Fibroblast of lung (primary cell): ENCODE measurements around the gene TDRD9. TPM values are rescaled to one million over a fixed set of nuclear protein-coding genes. Genes with fewer than 3 reads are reported as not detected.

Source experiments
- DNase-seq, 2 donors: peaks; one replicate each; pipeline versions ENCODE4 v3.0.0 to v3.0.0-alpha.2; 2010; ENCODE audit warnings: low read depth in 2 of 2
- H2AFZ ChIP-seq: 2 replicates; pipeline ENCODE4 v1.5.1; 2012; ENCODE audit warnings: low read length, control low read depth, inconsistent platforms
- H3K27ac ChIP-seq: 2 replicates; pipeline ENCODE4 v1.5.1; 2011; ENCODE audit warnings: low read length, control low read depth; ENCODE audit not compliant: insufficient read depth
- H3K27me3 ChIP-seq: 2 replicates; pipeline ENCODE4 v1.5.1; 2011; ENCODE audit warnings: mild to moderate bottlenecking, low read length; ENCODE audit not compliant: control insufficient read depth, insufficient read depth
- H3K36me3 ChIP-seq: 2 replicates; pipeline ENCODE4 v1.5.1; 2011; ENCODE audit warnings: low read length; ENCODE audit not compliant: control insufficient read depth, insufficient read depth
- H3K4me1 ChIP-seq: 2 replicates; pipeline ENCODE4 v1.5.1; 2011; ENCODE audit warnings: low read length; ENCODE audit not compliant: control insufficient read depth, insufficient read depth; ENCODE audit errors: extremely low read depth
- H3K4me2 ChIP-seq: 2 replicates; pipeline ENCODE4 v1.5.1; 2011; ENCODE audit warnings: low read length, control low read depth; ENCODE audit not compliant: insufficient read depth; ENCODE audit errors: extremely low read depth
- H3K4me3 ChIP-seq, 4 experiments: fragments of 200-600 bp in 1 of 4; sonication (generic) in 1 of 4; replicated peaks in 1 of 4; 2 replicates each; pipeline ENCODE4 v1.5.1; 2011 to 2016; ENCODE audit warnings: low read length in 4 of 4, low read depth in 3 of 4, mild to moderate bottlenecking in 3 of 4, control low read depth in 2 of 4, inconsistent platforms in 1 of 4, mixed read lengths in 1 of 4; ENCODE audit not compliant: insufficient read depth in 1 of 4; ENCODE audit errors: control extremely low read depth in 1 of 4
- H3K79me2 ChIP-seq: 2 replicates; pipeline ENCODE4 v1.5.1; 2012; ENCODE audit warnings: mild to moderate bottlenecking, low read length, inconsistent platforms; ENCODE audit not compliant: control insufficient read depth, insufficient read depth
- H3K9ac ChIP-seq: 2 replicates; pipeline ENCODE4 v1.5.1; 2011; ENCODE audit warnings: mild to moderate bottlenecking, low read length, control low read depth; ENCODE audit not compliant: insufficient read depth
- H3K9me3 ChIP-seq: 2 replicates; pipeline ENCODE4 v1.5.1; 2012; ENCODE audit warnings: low read depth, low read length; ENCODE audit not compliant: control insufficient read depth, insufficient read depth
- H4K20me1 ChIP-seq: 2 replicates; pipeline ENCODE4 v1.5.1; 2011; ENCODE audit warnings: low read length; ENCODE audit not compliant: control insufficient read depth, insufficient read depth; ENCODE audit errors: extremely low read depth
- EZH2 ChIP-seq: IDR thresholded peaks from 2 replicates; pipeline ENCODE4 v1.5.1; 2012; ENCODE audit warnings: low read length, control low read depth, mild to moderate bottlenecking; ENCODE audit errors: missing control alignments
- polyA plus RNA-seq, 2 donors: library from polyadenylated mRNA; depleted of rRNA in 1 of 2; stranded (reverse) in 1 of 2; unstranded in 1 of 2; fragments of >200 nt; gene quantifications; 2 replicates each; pipeline ENCODE4 v1.2.1, GENCODE V29; 2011 to 2012; ENCODE audit warnings: missing spikeins in 1 of 2
- total RNA-seq: library from RNA; depleted of rRNA; stranded (reverse); fragments of >200 nt; gene quantifications from 2 replicates; pipeline ENCODE4 v1.2.1, GENCODE V29; 2014
- TF ChIP-seq, protein P1 (sequence below), 2 donors: IDR thresholded peaks in 1 of 2; conservative IDR thresholded peaks in 1 of 2; 1 replicate in 1 of 2; 2 replicates in 1 of 2; pipeline ENCODE4 v1.5.1; 2011 to 2012; ENCODE audit warnings: low read length in 2 of 2, control low read depth in 1 of 2, inconsistent platforms in 1 of 2, low read depth in 1 of 2, mild to moderate bottlenecking in 1 of 2

The TDRD9 gene
- total and polyA plus RNA-seq, 2 donors (not counting 1 experiment from before 2014, with no cell fraction given), result 0.28 to 0.50 TPM

DNA sequence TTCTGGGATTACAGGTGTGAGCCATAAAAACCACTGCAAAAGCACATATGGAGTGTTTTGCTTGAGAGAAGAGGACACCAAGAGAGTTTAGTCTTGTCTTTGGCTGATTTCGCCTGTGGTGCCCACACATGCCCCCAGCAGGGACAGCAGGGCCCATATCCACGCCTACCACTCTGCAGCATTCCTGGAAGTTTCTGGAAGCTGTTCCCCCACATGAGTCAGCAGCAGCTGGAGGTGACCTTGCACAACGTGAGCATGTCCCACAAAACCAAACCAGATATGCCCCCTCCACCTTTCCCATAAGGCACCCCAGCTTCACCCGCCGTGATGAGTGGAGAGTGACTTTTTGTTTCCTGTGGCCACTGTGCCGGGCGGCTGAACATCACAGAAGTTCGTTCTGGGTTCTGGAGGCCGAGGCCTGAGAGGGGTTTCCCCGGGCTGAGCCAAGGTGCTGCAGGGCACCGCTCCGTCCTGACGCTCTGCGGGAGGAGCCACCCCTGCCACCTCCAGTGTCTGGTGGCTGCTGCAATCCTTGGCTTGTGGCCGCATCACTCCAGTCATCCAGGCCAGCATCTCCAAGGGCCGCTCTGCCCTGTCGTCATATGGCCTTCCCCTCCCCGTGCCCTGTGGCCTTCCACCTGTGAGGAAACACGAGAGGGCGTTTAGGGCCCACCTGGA, 162.0 kb downstream of the TDRD9 start:
- H3K4me1 ChIP-seq, result no peaks in the 10 kb centered on the region
- TF ChIP-seq, protein P1, sequence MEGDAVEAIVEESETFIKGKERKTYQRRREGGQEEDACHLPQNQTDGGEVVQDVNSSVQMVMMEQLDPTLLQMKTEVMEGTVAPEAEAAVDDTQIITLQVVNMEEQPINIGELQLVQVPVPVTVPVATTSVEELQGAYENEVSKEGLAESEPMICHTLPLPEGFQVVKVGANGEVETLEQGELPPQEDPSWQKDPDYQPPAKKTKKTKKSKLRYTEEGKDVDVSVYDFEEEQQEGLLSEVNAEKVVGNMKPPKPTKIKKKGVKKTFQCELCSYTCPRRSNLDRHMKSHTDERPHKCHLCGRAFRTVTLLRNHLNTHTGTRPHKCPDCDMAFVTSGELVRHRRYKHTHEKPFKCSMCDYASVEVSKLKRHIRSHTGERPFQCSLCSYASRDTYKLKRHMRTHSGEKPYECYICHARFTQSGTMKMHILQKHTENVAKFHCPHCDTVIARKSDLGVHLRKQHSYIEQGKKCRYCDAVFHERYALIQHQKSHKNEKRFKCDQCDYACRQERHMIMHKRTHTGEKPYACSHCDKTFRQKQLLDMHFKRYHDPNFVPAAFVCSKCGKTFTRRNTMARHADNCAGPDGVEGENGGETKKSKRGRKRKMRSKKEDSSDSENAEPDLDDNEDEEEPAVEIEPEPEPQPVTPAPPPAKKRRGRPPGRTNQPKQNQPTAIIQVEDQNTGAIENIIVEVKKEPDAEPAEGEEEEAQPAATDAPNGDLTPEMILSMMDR (conservative IDR thresholded peaks at IDR 0.05 in 1 of 2, IDR thresholded peaks at IDR 0.05 in 1 of 2; ENCODE audit: low read depth in 1 of 2, low read length in 2 of 2), result no peak
- no peak for TF ChIP-seq EZH2
- no peak for DNase-seq

DNA sequence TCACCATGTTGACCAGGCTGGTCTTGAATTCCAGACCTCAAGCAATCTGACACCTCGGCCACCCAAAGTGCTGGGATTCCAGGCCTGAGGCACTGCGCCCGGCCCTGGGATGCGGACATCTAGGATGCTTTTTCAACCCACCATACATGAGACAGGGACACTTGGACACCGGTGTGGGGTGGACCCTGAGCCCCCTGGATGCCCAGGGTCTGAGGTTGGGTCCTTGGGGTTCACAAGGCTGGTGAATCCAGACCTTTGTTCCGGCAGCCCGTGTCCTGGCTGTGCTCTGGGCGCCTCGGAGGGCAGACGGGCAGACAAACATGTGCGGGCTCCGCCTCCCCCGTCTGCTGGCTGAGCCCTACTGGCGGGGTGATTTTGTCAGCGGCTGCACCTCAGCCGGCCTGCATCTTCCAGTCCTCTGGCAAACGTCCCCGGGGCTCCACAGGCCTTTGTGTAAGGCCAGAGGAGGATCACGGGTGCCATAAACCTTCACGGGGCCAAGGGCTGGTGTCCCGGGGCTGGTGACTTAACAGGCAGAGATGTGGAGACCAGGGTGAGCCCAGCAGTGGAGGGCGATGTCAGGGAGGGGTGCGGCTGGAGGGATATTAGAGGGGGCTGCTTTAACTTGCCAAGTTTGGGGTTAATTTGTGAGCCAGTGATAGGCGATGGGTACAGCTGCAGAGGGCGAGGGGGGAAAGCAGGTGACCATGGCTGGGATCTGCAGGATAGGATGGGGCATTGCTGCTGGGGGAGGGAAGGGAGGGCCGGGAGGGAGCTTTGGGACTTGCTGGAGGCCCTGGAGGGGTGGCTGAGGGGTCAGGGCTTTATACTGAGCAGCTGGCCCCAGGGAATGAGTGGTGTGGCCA, 163.0 kb downstream of the TDRD9 start:
- Histone ChIP-seq H3K27me3 (no peaks in the 10 kb centered on the region), H3K4me2 (no peak overlapping the region), H4K20me1 (no peaks in the 10 kb centered on the region), H3K9ac (no peak overlapping the region), H2AFZ (no peak overlapping the region), H3K4me3 (no peak overlapping the region), H3K4me1 (no peaks in the 10 kb centered on the region), H3K79me2 (no peaks in the 10 kb centered on the region), H3K9me3 (no peaks in the 10 kb centered on the region), H3K27ac (no peak overlapping the region), H3K36me3 (no peaks in the 10 kb centered on the region)
- no peak for DNase-seq
- TF ChIP-seq, protein P1 (conservative IDR thresholded peaks at IDR 0.05 in 1 of 2, IDR thresholded peaks at IDR 0.05 in 1 of 2; ENCODE audit: low read depth in 1 of 2, low read length in 2 of 2), result no peak
- no peak for TF ChIP-seq EZH2

More for the DNA sequence above, 162.0 kb downstream of the TDRD9 start:
- no peaks in the 10 kb centered on the region for H3K9me3 ChIP-seq
- no peaks in the 10 kb centered on the region for H3K79me2 ChIP-seq
- no peak overlapping the region for H3K4me3 ChIP-seq
- H3K27me3 ChIP-seq, result no peaks in the 10 kb centered on the region
- no peaks in the 10 kb centered on the region for H3K36me3 ChIP-seq
- no peak overlapping the region for H3K9ac ChIP-seq
- H3K4me2 ChIP-seq, result no peak overlapping the region
- no peak overlapping the region for H2AFZ ChIP-seq
- H4K20me1 ChIP-seq, result no peaks in the 10 kb centered on the region
- no peak overlapping the region for H3K27ac ChIP-seq

DNA sequence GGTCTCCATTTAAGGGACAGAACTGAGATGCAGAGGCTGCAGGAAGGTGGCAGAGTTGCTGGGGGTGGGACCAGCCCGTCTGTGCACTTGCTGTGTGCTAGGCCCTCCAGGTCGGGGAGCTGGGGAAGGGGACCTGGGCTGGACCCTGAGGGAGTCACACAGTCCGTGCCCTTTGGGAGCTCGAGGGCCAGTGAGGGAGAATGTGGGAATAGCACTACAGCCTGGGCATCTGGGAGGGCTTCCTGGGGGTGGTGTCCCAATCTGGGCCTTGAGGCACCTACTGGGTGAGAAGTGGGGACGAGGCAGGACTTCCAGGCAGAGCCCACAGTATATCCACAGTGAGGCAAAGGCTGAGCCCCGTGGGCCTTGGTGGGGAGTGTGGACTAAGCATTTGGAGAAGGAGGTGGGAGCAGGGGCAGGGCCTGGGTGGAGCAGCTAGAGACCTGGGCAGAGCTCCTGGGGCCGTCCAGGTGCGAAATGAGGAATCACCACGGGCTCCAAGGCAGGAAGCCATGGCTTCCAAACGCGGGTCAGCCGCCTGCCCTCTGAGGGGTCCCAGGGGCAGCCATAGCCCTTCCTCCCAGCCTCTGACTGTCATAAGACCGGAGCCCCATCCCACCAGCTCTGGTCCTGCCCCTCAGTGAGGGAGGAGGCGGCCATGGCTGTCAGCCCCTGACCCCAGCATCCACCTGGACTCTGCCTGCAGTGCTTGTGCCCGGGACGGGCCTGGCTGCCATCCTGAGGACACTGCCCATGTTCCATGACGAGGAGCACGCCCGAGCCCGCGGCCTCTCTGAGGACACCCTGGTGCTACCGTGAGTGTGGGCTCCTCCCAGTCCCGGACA, 163.9 kb downstream of the TDRD9 start:
- Histone ChIP-seq H3K9ac (no peak overlapping the region), H2AFZ (no peak overlapping the region), H3K4me2 (no peak overlapping the region), H3K27ac (no peak overlapping the region), H3K36me3 (no peaks in the 10 kb centered on the region), H3K4me1 (no peaks in the 10 kb centered on the region), H3K27me3 (no peaks in the 10 kb centered on the region), H3K79me2 (no peaks in the 10 kb centered on the region), H3K9me3 (no peaks in the 10 kb centered on the region), H4K20me1 (no peaks in the 10 kb centered on the region), H3K4me3 (no peak overlapping the region)
- DNase-seq, result no peak
- TF ChIP-seq, protein P1 (conservative IDR thresholded peaks at IDR 0.05 in 1 of 2, IDR thresholded peaks at IDR 0.05 in 1 of 2; ENCODE audit: low read depth in 1 of 2, low read length in 2 of 2), result no peak
- TF ChIP-seq EZH2, result no peak
